Subcutaneous adipose tissue (tissue), 4 donors: ENCODE results near the gene BRD3. TPM values are rescaled to one million over a fixed set of nuclear protein-coding genes. Genes with fewer than 3 reads are reported as not detected.

Experiments used
- CTCF ChIP-seq: fragments of 450-650 bp; IDR thresholded peaks from one replicate; pipeline ENCODE4 v1.5.1; 2016; ENCODE audit warnings: low read depth, mild to moderate bottlenecking, control low read depth, antibody characterized with exemption, moderate library complexity
- total RNA-seq, 4 donors: library from RNA; depleted of rRNA; stranded (reverse); fragments of >200 nt; gene quantifications; one replicate each; pipeline ENCODE4 v1.1.0, GENCODE V29; 2016

The BRD3 gene
- total RNA-seq, 4 donors from 2014 or later: 18.7 to 67.4 (median 22.1) TPM

GRCh38 chr9:134069480-134070399, 1.9 kb upstream of the BRD3 start:
- TF ChIP-seq CTCF: no peak

- no peak for TF ChIP-seq CTCF
These were observed 1.1 kb upstream of the BRD3 start for GRCh38 chr9:134068744-134069479.

- no peak for TF ChIP-seq CTCF
These were observed 644 bp downstream of the BRD3 start for GRCh38 chr9:134066913-134067851.

- TF ChIP-seq CTCF: no peak
These were observed 1.3 kb downstream of the BRD3 start for GRCh38 chr9:134066526-134066912.

GRCh38 chr9:134065612-134066419, 2.0 kb downstream of the BRD3 start:
- no peak for TF ChIP-seq CTCF

GRCh38 chr9:134064711-134065110, 3.1 kb downstream of the BRD3 start:
- no peak for TF ChIP-seq CTCF
